Endothelial cell of umbilical vein (primary cell): ENCODE data around the gene LRRC3C.

Source experiments
- CTCF ChIP-seq, 2 donors: IDR thresholded peaks; 1 replicate in 1 of 2; 2 replicates in 1 of 2; pipeline ENCODE4 v1.5.1; 2011; ENCODE audit warnings: low read length in 2 of 2, mild to moderate bottlenecking in 2 of 2, moderate library complexity in 2 of 2, control low read depth in 1 of 2, inconsistent platforms in 1 of 2, low read depth in 1 of 2; ENCODE audit not compliant: insufficient read depth in 1 of 2; ENCODE audit errors: extremely low read depth in 1 of 2
- EZH2 ChIP-seq: IDR thresholded peaks from 2 replicates; pipeline ENCODE4 v1.6.1; 2012; ENCODE audit warnings: borderline replicate concordance, low read depth, mild to moderate bottlenecking, moderate library complexity, low read length, inconsistent platforms; ENCODE audit not compliant: severe bottlenecking
- JUN ChIP-seq: IDR thresholded peaks from 2 replicates; pipeline ENCODE4 v1.6.1; 2011; ENCODE audit warnings: borderline replicate concordance, low read depth; ENCODE audit not compliant: insufficient read length, insufficient read depth

GRCh38 chr17:39889200-39889599 lies 38.3 kb upstream of the LRRC3C start:
- no peak for TF ChIP-seq CTCF (IDR thresholded peaks at IDR 0.05; ENCODE audit: extremely low read depth in 1 of 2, insufficient read depth in 1 of 2, low read depth in 1 of 2, low read length in 2 of 2)
- no peak for TF ChIP-seq JUN
- no peak for TF ChIP-seq EZH2
